GM21447 (cell line): Measurements from ENCODE around the gene IGLON5.
A peak's percentile ranks its signal among the peaks of the same experiment; 100 is the strongest.

Experiments used
- ATAC-seq: cut with Tn5 transposase; IDR thresholded peaks from one replicate; pipeline ENCODE4 v1.9.1; 2021; ENCODE audit not compliant: unreplicated experiment

Gene IGLON5

GRCh38 chr19:51361239-51361638 is 49.8 kb downstream of the IGLON5 start:
- ATAC-seq, result no peak

GRCh38 chr19:51364200-51365106 is 53.0 kb downstream of the IGLON5 start:
- ATAC-seq, result no peak

- no peak for ATAC-seq
These were observed 53.9 kb downstream of the IGLON5 start for GRCh38 chr19:51365211-51365964.

GRCh38 chr19:51365965-51366388 is 54.5 kb downstream of the IGLON5 start, which contains the start of gene ETFB:
Gene ETFB, minus strand, starts transcription at chr19:51366388. Its CDS starts 62 bp downstream, at chr19:51366326.
- ATAC-seq, result no peak

GRCh38 chr19:51366389-51367254 is 55.2 kb downstream of the IGLON5 start:
- ATAC-seq, result peak; percentile 44

- ATAC-seq, result no peak
These were observed 55.8 kb downstream of the IGLON5 start for GRCh38 chr19:51367255-51367564.

GRCh38 chr19:51367565-51368365 is 56.3 kb downstream of the IGLON5 start:
- peak; percentile 74 for ATAC-seq

GRCh38 chr19:51368366-51369282 is 57.2 kb downstream of the IGLON5 start, which contains the start of gene CLDND2:
Gene CLDND2, minus strand, starts transcription at chr19:51369003. Its CDS starts 426 bp downstream, at chr19:51368577.
- no peak for ATAC-seq

- ATAC-seq, result no peak
These were observed 58.8 kb downstream of the IGLON5 start for GRCh38 chr19:51370230-51370629.

- ATAC-seq, result no peak
These were observed 59.8 kb downstream of the IGLON5 start for GRCh38 chr19:51371186-51371690.

- no peak for ATAC-seq
These were observed 60.7 kb downstream of the IGLON5 start for GRCh38 chr19:51372021-51372648.

- peak; percentile 47 for ATAC-seq
These were observed 61.4 kb downstream of the IGLON5 start, which contains the start of gene NKG7 for GRCh38 chr19:51372649-51373504. Gene NKG7, minus strand, starts transcription at chr19:51372654. Its CDS starts 119 bp downstream, at chr19:51372535.

- no peak for ATAC-seq
These were observed 64.2 kb downstream of the IGLON5 start for GRCh38 chr19:51375504-51376221.

GRCh38 chr19:51377422-51377821 is 66.0 kb downstream of the IGLON5 start:
- no peak for ATAC-seq

GRCh38 chr19:51380379-51380778 is 68.9 kb downstream of the IGLON5 start:
- no peak for ATAC-seq
